ENCODE data around the gene KRT7.

KRT7 gene

GRCh38 chr12:52245962-52246569, 13.0 kb downstream of the KRT7 start:
- Histone ChIP-seq H3K27ac (ENCODE audit: low read depth, low read length) (no peak overlapping the region), H2AK5ac (ENCODE audit: low read length) (no peak overlapping the region), H3K4me3 (ENCODE audit: low read length) (no peak overlapping the region), H3K56ac (ENCODE audit: low read length) (no peak overlapping the region), H3K4me2 (ENCODE audit: low read length) (no peak overlapping the region), H3K79me1 (ENCODE audit: low read length) (no peaks in the 10 kb centered on the region), H4K5ac (ENCODE audit: low read length) (no peak overlapping the region), H3K9ac (ENCODE audit: low read length) (no peak overlapping the region), H3K27me3 (ENCODE audit: insufficient read depth, low read length, poor library complexity) (peaks cover 9% of the 10 kb centered on the region), H2BK120ac (ENCODE audit: low read depth, low read length) (no peak overlapping the region), H3K18ac (ENCODE audit: low read length) (no peak overlapping the region), H3K4me1 (ENCODE audit: control insufficient read depth, low read depth, low read length) (no peaks in the 10 kb centered on the region), H3K4ac (ENCODE audit: low read depth, low read length) (no peak overlapping the region), H3K36me3 (ENCODE audit: control insufficient read depth, insufficient read depth, low read length) (no peaks in the 10 kb centered on the region), H2BK15ac (replicated peaks; ENCODE audit: low read depth) (no peak overlapping the region), H4K8ac (ENCODE audit: low read depth, low read length) (no peak overlapping the region), H3K79me2 (ENCODE audit: control insufficient read depth, insufficient read depth, low read length) (no peaks in the 10 kb centered on the region), H2BK5ac (ENCODE audit: low read length) (no peak overlapping the region), H3K23ac (ENCODE audit: low read length) (no peak overlapping the region)
- no CpG with 5 or more reads among the region's 7 CpGs for WGBS (ENCODE audit: extremely low coverage, insufficient coverage, low lambda C conversion rate)
- DNase-seq = no peak

- Histone ChIP-seq H3K4me1 (ENCODE audit: control insufficient read depth, low read depth, low read length) (no peaks in the 10 kb centered on the region), H3K4ac (ENCODE audit: low read depth, low read length) (no peak overlapping the region), H4K8ac (ENCODE audit: low read depth, low read length) (no peak overlapping the region), H3K4me3 (ENCODE audit: low read length) (no peak overlapping the region), H3K27ac (ENCODE audit: low read depth, low read length) (no peak overlapping the region), H3K27me3 (ENCODE audit: insufficient read depth, low read length, poor library complexity) (peaks cover 9% of the 10 kb centered on the region), H3K18ac (ENCODE audit: low read length) (no peak overlapping the region), H3K9ac (ENCODE audit: low read length) (no peak overlapping the region), H2BK15ac (replicated peaks; ENCODE audit: low read depth) (no peak overlapping the region), H3K36me3 (ENCODE audit: control insufficient read depth, insufficient read depth, low read length) (no peaks in the 10 kb centered on the region), H3K4me2 (ENCODE audit: low read length) (no peak overlapping the region), H3K56ac (ENCODE audit: low read length) (no peak overlapping the region), H3K79me2 (ENCODE audit: control insufficient read depth, insufficient read depth, low read length) (no peaks in the 10 kb centered on the region), H2AK5ac (ENCODE audit: low read length) (no peak overlapping the region), H2BK5ac (ENCODE audit: low read length) (no peak overlapping the region), H3K23ac (ENCODE audit: low read length) (no peak overlapping the region), H3K79me1 (ENCODE audit: low read length) (no peaks in the 10 kb centered on the region), H4K5ac (ENCODE audit: low read length) (no peak overlapping the region), H2BK120ac (ENCODE audit: low read depth, low read length) (no peak overlapping the region)
- whole genome bisulfite sequencing (ENCODE audit: extremely low coverage, insufficient coverage, low lambda C conversion rate) = no CpG with 5 or more reads among the region's 10 CpGs
- peak; percentile 58 for DNase-seq
Measured at GRCh38 chr12:52246720-52247621, 13.9 kb downstream of the KRT7 start.

GRCh38 chr12:52247622-52248540, 14.8 kb downstream of the KRT7 start:
- no peak overlapping the region for H3K18ac ChIP-seq (ENCODE audit: low read length)
- no CpG with 5 or more reads among the region's 10 CpGs for WGBS (ENCODE audit: extremely low coverage, insufficient coverage, low lambda C conversion rate)
- H2AK5ac ChIP-seq (ENCODE audit: low read length) = no peak overlapping the region
- H3K4me1 ChIP-seq (ENCODE audit: control insufficient read depth, low read depth, low read length) = no peaks in the 10 kb centered on the region
- DNase-seq = no peak
- no peak overlapping the region for H2BK15ac ChIP-seq (replicated peaks; ENCODE audit: low read depth)
- no peak overlapping the region for H3K4me2 ChIP-seq (ENCODE audit: low read length)
- H2BK5ac ChIP-seq (ENCODE audit: low read length) = no peak overlapping the region
- H2BK120ac ChIP-seq (ENCODE audit: low read depth, low read length) = no peak overlapping the region
- no peaks in the 10 kb centered on the region for H3K79me2 ChIP-seq (ENCODE audit: control insufficient read depth, insufficient read depth, low read length)
- no peak overlapping the region for H3K56ac ChIP-seq (ENCODE audit: low read length)
- H4K5ac ChIP-seq (ENCODE audit: low read length) = no peak overlapping the region
- no peak overlapping the region for H3K23ac ChIP-seq (ENCODE audit: low read length)
- no peak overlapping the region for H3K9ac ChIP-seq (ENCODE audit: low read length)
- H3K4me3 ChIP-seq (ENCODE audit: low read length) = no peak overlapping the region
- H3K79me1 ChIP-seq (ENCODE audit: low read length) = no peaks in the 10 kb centered on the region
- peaks cover 9% of the 10 kb centered on the region for H3K27me3 ChIP-seq (ENCODE audit: insufficient read depth, low read length, poor library complexity)
- no peak overlapping the region for H4K8ac ChIP-seq (ENCODE audit: low read depth, low read length)
- no peak overlapping the region for H3K27ac ChIP-seq (ENCODE audit: low read depth, low read length)
- no peaks in the 10 kb centered on the region for H3K36me3 ChIP-seq (ENCODE audit: control insufficient read depth, insufficient read depth, low read length)
- no peak overlapping the region for H3K4ac ChIP-seq (ENCODE audit: low read depth, low read length)

- H2AK5ac ChIP-seq (ENCODE audit: low read length) = no peak overlapping the region
- no peak overlapping the region for H3K4me2 ChIP-seq (ENCODE audit: low read length)
- no peak overlapping the region for H3K9ac ChIP-seq (ENCODE audit: low read length)
- no peak overlapping the region for H3K23ac ChIP-seq (ENCODE audit: low read length)
- H3K79me1 ChIP-seq (ENCODE audit: low read length) = no peaks in the 10 kb centered on the region
- no peak overlapping the region for H4K8ac ChIP-seq (ENCODE audit: low read depth, low read length)
- no peak overlapping the region for H3K27ac ChIP-seq (ENCODE audit: low read depth, low read length)
- H2BK5ac ChIP-seq (ENCODE audit: low read length) = no peak overlapping the region
- no peaks in the 10 kb centered on the region for H3K79me2 ChIP-seq (ENCODE audit: control insufficient read depth, insufficient read depth, low read length)
- no peak overlapping the region for H3K4ac ChIP-seq (ENCODE audit: low read depth, low read length)
- H3K18ac ChIP-seq (ENCODE audit: low read length) = no peak overlapping the region
- no peaks in the 10 kb centered on the region for H3K36me3 ChIP-seq (ENCODE audit: control insufficient read depth, insufficient read depth, low read length)
- H3K4me1 ChIP-seq (ENCODE audit: control insufficient read depth, low read depth, low read length) = no peaks in the 10 kb centered on the region
- DNase-seq = no peak
- WGBS (ENCODE audit: extremely low coverage, insufficient coverage, low lambda C conversion rate) = no CpG with 5 or more reads among the region's 18 CpGs
- peaks cover 9% of the 10 kb centered on the region for H3K27me3 ChIP-seq (ENCODE audit: insufficient read depth, low read length, poor library complexity)
- no peak overlapping the region for H2BK120ac ChIP-seq (ENCODE audit: low read depth, low read length)
- no peak overlapping the region for H3K4me3 ChIP-seq (ENCODE audit: low read length)
- H2BK15ac ChIP-seq (replicated peaks; ENCODE audit: low read depth) = no peak overlapping the region
- H3K56ac ChIP-seq (ENCODE audit: low read length) = no peak overlapping the region
- no peak overlapping the region for H4K5ac ChIP-seq (ENCODE audit: low read length)
Measured at GRCh38 chr12:52248541-52249461, 15.8 kb downstream of the KRT7 start.

- H2BK120ac ChIP-seq (ENCODE audit: low read depth, low read length) = no peak overlapping the region
- H3K4me3 ChIP-seq (ENCODE audit: low read length) = no peak overlapping the region
- no peak overlapping the region for H3K23ac ChIP-seq (ENCODE audit: low read length)
- peak overlapping the region; percentile 37 for H3K56ac ChIP-seq (ENCODE audit: low read length)
- no peaks in the 10 kb centered on the region for H3K79me1 ChIP-seq (ENCODE audit: low read length)
- H3K27me3 ChIP-seq (ENCODE audit: insufficient read depth, low read length, poor library complexity) = peaks cover 9% of the 10 kb centered on the region
- H2AK5ac ChIP-seq (ENCODE audit: low read length) = no peak overlapping the region
- H3K4me1 ChIP-seq (ENCODE audit: control insufficient read depth, low read depth, low read length) = no peaks in the 10 kb centered on the region
- no peaks in the 10 kb centered on the region for H3K36me3 ChIP-seq (ENCODE audit: control insufficient read depth, insufficient read depth, low read length)
- no peak overlapping the region for H4K5ac ChIP-seq (ENCODE audit: low read length)
- no peak overlapping the region for H3K4ac ChIP-seq (ENCODE audit: low read depth, low read length)
- no peak overlapping the region for H2BK5ac ChIP-seq (ENCODE audit: low read length)
- no CpG with 5 or more reads among the region's 2 CpGs for WGBS (ENCODE audit: extremely low coverage, insufficient coverage, low lambda C conversion rate)
- no peak overlapping the region for H3K18ac ChIP-seq (ENCODE audit: low read length)
- H3K4me2 ChIP-seq (ENCODE audit: low read length) = no peak overlapping the region
- H4K8ac ChIP-seq (ENCODE audit: low read depth, low read length) = no peak overlapping the region
- H3K27ac ChIP-seq (ENCODE audit: low read depth, low read length) = no peak overlapping the region
- DNase-seq = no peak
- no peaks in the 10 kb centered on the region for H3K79me2 ChIP-seq (ENCODE audit: control insufficient read depth, insufficient read depth, low read length)
- no peak overlapping the region for H3K9ac ChIP-seq (ENCODE audit: low read length)
- H2BK15ac ChIP-seq (replicated peaks; ENCODE audit: low read depth) = no peak overlapping the region
Measured at GRCh38 chr12:52249511-52250047, 16.5 kb downstream of the KRT7 start.

Measured in mesendoderm (in vitro differentiated cells).